HepG2 (cell line): ENCODE data around the gene CDC14A. TPM values are rescaled to one million over a fixed set of nuclear protein-coding genes. Genes with fewer than 3 reads are reported as not detected.

Source experiments
- ATAC-seq: fragments of 200-7000 bp; cut with Tn5 transposase; 3 replicates; pipeline ENCODE4 v1.9.1; 2020; ENCODE audit warnings: mild to moderate bottlenecking, moderate library complexity
- BruUV-seq: library from RNA; stranded (reverse); fragments of 400-500 nt; replicated peaks from 2 replicates; lab custom pipeline; 2021; lab: Mats Ljungman, UMichigan
- CTCF ChIA-PET: fragments of 300-600 bp; formaldehyde crosslinking; extraction: SDS; loops from one replicate; lab custom pipeline; 2021; ENCODE audit warnings: low total read pairs, inconsistent platforms, low intra/inter-chr PET ratio; lab: Yijun Ruan, JAX
- POLR2A ChIA-PET: fragments of 350-600 bp; sonication (Branson Sonifier 250); formaldehyde crosslinking; loops from one replicate; lab custom pipeline; 2020; ENCODE audit warnings: antibody characterized with exemption, inconsistent platforms; lab: Yijun Ruan, JAX
- DNase-seq: peaks from one replicate; pipeline ENCODE4 v3.0.0-alpha.2; 2015; ENCODE audit warnings: low spot score
- FAIRE-seq: peaks from 3 replicates; lab custom pipeline; 2011; peaks lifted over from hg19 to GRCh38; lab: Jason Lieb, UNC
- H2AFZ ChIP-seq: one replicate; pipeline ENCODE4 v1.6.1; 2011; ENCODE audit warnings: low read length, inconsistent platforms
- H3K27ac ChIP-seq: fragments of 300-600 bp; 3 replicates; pipeline ENCODE4 v1.8.0; 2011; ENCODE audit warnings: mixed run types, mild to moderate bottlenecking, mixed read lengths, low read length, inconsistent platforms; ENCODE audit not compliant: insufficient read depth; ENCODE audit errors: extremely low read length
- H3K27me3 ChIP-seq, 2 experiments: fragments of 200-600 bp in 1 of 2; 2 replicates in 1 of 2; 3 replicates in 1 of 2; pipeline versions ENCODE4 v1.6.0 to v1.8.0; 2011; ENCODE audit warnings: low read length in 2 of 2, mild to moderate bottlenecking in 2 of 2, moderate library complexity in 2 of 2, inconsistent platforms in 1 of 2; ENCODE audit not compliant: insufficient read depth in 2 of 2, control insufficient read depth in 1 of 2
- H3K36me3 ChIP-seq, 2 experiments: fragments of 200-600 bp in 1 of 2; replicated peaks in 1 of 2; 2 replicates in 1 of 2; 3 replicates in 1 of 2; pipeline versions ENCODE4 v1.5.1 to v1.8.0; 2011; ENCODE audit warnings: low read length in 2 of 2, inconsistent platforms in 1 of 2; ENCODE audit not compliant: insufficient read depth in 2 of 2, control insufficient read depth in 1 of 2
- H3K4me1 ChIP-seq: 2 replicates; pipeline ENCODE4 v1.5.1; 2012; ENCODE audit warnings: low read length, inconsistent platforms; ENCODE audit not compliant: insufficient read depth
- H3K4me2 ChIP-seq: 2 replicates; pipeline ENCODE4 v1.6.0; 2011; ENCODE audit warnings: low read depth, low read length, inconsistent platforms
- H3K4me3 ChIP-seq, 3 experiments: fragments of 200-600 bp in 1 of 3; sonication (generic), shearing (Covaris generic) in 1 of 3; replicated peaks in 1 of 3; 2 replicates each; pipeline ENCODE4 v1.5.1; 2011 to 2016; ENCODE audit warnings: low read length in 3 of 3, inconsistent platforms in 2 of 3, low read depth in 2 of 3, mild to moderate bottlenecking in 2 of 3, control low read depth in 1 of 3, mixed read lengths in 1 of 3; ENCODE audit not compliant: insufficient read depth in 1 of 3
- H3K79me2 ChIP-seq: one replicate; pipeline ENCODE4 v1.6.1; 2011; ENCODE audit warnings: low read length, inconsistent platforms; ENCODE audit not compliant: insufficient read depth
- H3K9ac ChIP-seq: 2 replicates; pipeline ENCODE4 v1.6.0; 2011; ENCODE audit warnings: mild to moderate bottlenecking, low read depth, low read length, inconsistent platforms; ENCODE audit not compliant: insufficient read depth
- H3K9me3 ChIP-seq: 2 replicates; pipeline ENCODE4 v1.5.1; 2012; ENCODE audit warnings: mild to moderate bottlenecking, low read length
- H4K20me1 ChIP-seq: 2 replicates; pipeline ENCODE4 v1.6.0; 2011; ENCODE audit warnings: inconsistent platforms, mild to moderate bottlenecking, low read length, moderate library complexity; ENCODE audit not compliant: insufficient read depth
- BCL6 ChIP-seq: IDR thresholded peaks from 2 replicates; pipeline ENCODE4 v1.6.1; 2016; ENCODE audit warnings: missing genetic modification reagents, missing compliant biosample characterization
- CC2D1A ChIP-seq: sonication (generic); formaldehyde crosslinking; IDR thresholded peaks from 2 replicates; pipeline ENCODE4 v1.8.1; 2023; ENCODE audit warnings: mild to moderate bottlenecking, missing genetic modification reagents
- CREB3 ChIP-seq: sonication (generic); formaldehyde crosslinking; IDR thresholded peaks from 2 replicates; pipeline ENCODE4 v1.5.0; 2020; ENCODE audit warnings: missing genetic modification reagents
- DPF2 ChIP-seq: sonication (generic); formaldehyde crosslinking; IDR thresholded peaks from 2 replicates; pipeline ENCODE4 v1.4.0; 2020; ENCODE audit warnings: mild to moderate bottlenecking, low read depth, missing genetic modification reagents, borderline replicate concordance
- ETV6 ChIP-seq: sonication (generic); formaldehyde crosslinking; conservative IDR thresholded peaks from 2 replicates; pipeline ENCODE4 v1.4.0; 2020; ENCODE audit warnings: missing genetic modification reagents
- KLF16 ChIP-seq, 2 experiments: sonication (generic) in 1 of 2; formaldehyde crosslinking in 1 of 2; IDR thresholded peaks; 2 replicates each; pipeline versions ENCODE4 v1.6.1 to v1.8.0; 2016 to 2023; ENCODE audit warnings: missing genetic modification reagents in 2 of 2, missing compliant biosample characterization in 1 of 2
- NCOA5 ChIP-seq: sonication (generic); formaldehyde crosslinking; IDR thresholded peaks from 2 replicates; pipeline ENCODE4 v1.4.0; 2020; ENCODE audit warnings: missing genetic modification reagents
- RBAK ChIP-seq: sonication (generic); formaldehyde crosslinking; IDR thresholded peaks from 2 replicates; pipeline ENCODE4 v1.5.1; 2020; ENCODE audit warnings: mild to moderate bottlenecking, missing genetic modification reagents
- SKI ChIP-seq: fragments of 450-650 bp; IDR thresholded peaks from one replicate; pipeline ENCODE4 v1.6.1; 2018; ENCODE audit warnings: mild to moderate bottlenecking; ENCODE audit not compliant: partially characterized antibody
- SKIL ChIP-seq: sonication (generic); formaldehyde crosslinking; IDR thresholded peaks from 2 replicates; pipeline ENCODE4 v1.8.0; 2022; ENCODE audit warnings: missing genetic modification reagents, mild to moderate bottlenecking, moderate library complexity, borderline replicate concordance
- STAG1 ChIP-seq: sonication (generic); formaldehyde crosslinking; IDR thresholded peaks from 2 replicates; pipeline ENCODE4 v1.4.0; 2020; ENCODE audit warnings: missing genetic modification reagents
- THRA ChIP-seq: sonication (generic); formaldehyde crosslinking; IDR thresholded peaks from 2 replicates; pipeline ENCODE4 v1.4.0; 2020; ENCODE audit warnings: missing genetic modification reagents, borderline replicate concordance
- ZBTB3 ChIP-seq: sonication (generic); formaldehyde crosslinking; IDR thresholded peaks from 2 replicates; pipeline ENCODE4 v1.4.0; 2020; ENCODE audit warnings: low read depth, mild to moderate bottlenecking, moderate library complexity, missing genetic modification reagents, borderline replicate concordance
- ZBTB8A ChIP-seq: sonication (generic); formaldehyde crosslinking; IDR thresholded peaks from 2 replicates; pipeline ENCODE4 v1.4.0; 2020; ENCODE audit warnings: mild to moderate bottlenecking, low read depth, missing genetic modification reagents, borderline replicate concordance
- ZNF609 ChIP-seq: sonication (generic); formaldehyde crosslinking; IDR thresholded peaks from 2 replicates; pipeline ENCODE4 v1.4.0; 2020; ENCODE audit warnings: mild to moderate bottlenecking, missing genetic modification reagents, borderline replicate concordance
- ZNF747 ChIP-seq: sonication (generic); formaldehyde crosslinking; IDR thresholded peaks from 2 replicates; pipeline ENCODE4 v1.8.1; 2023; ENCODE audit warnings: missing genetic modification reagents, mild to moderate bottlenecking, borderline replicate concordance
- WGBS: methylation state at CpG from one replicate; pipeline ENCODE4 v1.1.6; 2017; ENCODE audit warnings: low lambda C conversion rate; 5-methylcytosine and 5-hydroxymethylcytosine counted together
- in situ Hi-C: cut with HindIII; loops from 2 replicates; pipeline ENCODE4 v1.10.0; 2017; ENCODE audit warnings: low pct_unique_long_range_greater_than_20kb; ENCODE audit not compliant: extremely low pct_ligation_motif_present
- intact Hi-C: fragments of 100-400 bp; cut with micrococcal nuclease; formaldehyde crosslinking; loops from one replicate; pipeline ENCODE4 v1.10.0; 2022; ENCODE audit not compliant: unreplicated experiment
- polyA plus RNA-seq, 8 experiments: library from polyadenylated mRNA; depleted of rRNA in 3 of 8; stranded (reverse) in 7 of 8; unstranded in 1 of 8; fragments of >200 nt; fragmentation: Illumina TruSeq in 4 of 8; extraction: Trizol in 4 of 8; gene quantifications; 2 replicates each; pipeline versions ENCODE4 v1.2.1 to v1.2.3, GENCODE V29; 2011 to 2016; ENCODE audit warnings: low read depth in 4 of 8, missing spikeins in 1 of 8, mixed read lengths in 1 of 8; ENCODE audit not compliant: insufficient read depth in 1 of 8
- total RNA-seq, 5 experiments: library from RNA; depleted of rRNA; stranded (reverse); fragments of >200 nt; fragmentation: Illumina TruSeq; extraction: Trizol; gene quantifications; 2 replicates each; pipeline ENCODE4 v1.2.3, GENCODE V29; 2016; ENCODE audit warnings: low read depth in 1 of 5

Gene CDC14A
- total and polyA plus RNA-seq, 2 of the 13 experiments (the other 11 are each of a cell fraction or from before 2014, with no cell fraction given), result 2.8 to 4.9 TPM

- no peaks in the 10 kb centered on the region; a peak in 1 of 5 replicates for H3K36me3 ChIP-seq
- H3K27me3 ChIP-seq, result no peaks in the 10 kb centered on the region
- POLR2A ChIA-PET, result no interaction called here
- no peak overlapping the region for H3K27ac ChIP-seq
- FAIRE-seq (no peak), DNase-seq (no peak), ATAC-seq (no peak)
- in situ Hi-C loops, result no loop called here
- H3K4me3 ChIP-seq, result no peak overlapping the region
- no peaks in the 10 kb centered on the region for H3K4me1 ChIP-seq
- H4K20me1 ChIP-seq, result no peaks in the 10 kb centered on the region
- H2AFZ ChIP-seq, result no peak overlapping the region
- intact Hi-C loops, result no loop called here
- no peak overlapping the region for H3K4me2 ChIP-seq
- BruUV-seq, result no TSS peak
- H3K9ac ChIP-seq, result no peak overlapping the region
- no peaks in the 10 kb centered on the region for H3K79me2 ChIP-seq
- CTCF ChIA-PET, result no interaction called here
- WGBS, result 98% methylated on average over 6 of the region's 6 CpGs
- no peaks in the 10 kb centered on the region for H3K9me3 ChIP-seq
- TF ChIP-seq ETV6 (CRISPR knock-in tag) (no peak), SKIL (no peak), NCOA5 (no peak), ZNF747 (CRISPR knock-in tag) (no peak), BCL6 (CRISPR knock-in tag) (no peak), RBAK (CRISPR knock-in tag) (no peak), DPF2 (CRISPR knock-in tag) (no peak), STAG1 (CRISPR knock-in tag) (no peak), THRA (CRISPR knock-in tag) (no peak), ZBTB8A (CRISPR knock-in tag) (no peak), CC2D1A (no peak), SKI (no peak), KLF16 (CRISPR knock-in tag; IDR thresholded peaks at IDR 0.05) (no peak), CREB3 (CRISPR knock-in tag) (no peak), ZNF609 (CRISPR knock-in tag) (no peak), ZBTB3 (CRISPR knock-in tag) (no peak)
Observed at GRCh38 chr1:100423832-100424337, 71.6 kb downstream of the CDC14A start.
